ENCODE measurements around the gene BOLA1. TPM values are rescaled to one million over a fixed set of nuclear protein-coding genes. Genes with fewer than 3 reads are reported as not detected.

Gene BOLA1
- total RNA-seq, 8 experiments from 2014 or later, result 9.4 to 20.8 (median 13.9) TPM

GRCh38 chr1:149940427-149940826 is 41.1 kb downstream of the BOLA1 start:
- ATAC-seq (replicated peaks in 6 of 8), result no peak
- Histone ChIP-seq H3K4me3 (no peak overlapping the region), H3K4me1 (replicated peaks in 1 of 2) (peaks cover 18 to 33% of the 10 kb centered on the region in 2 donors), H3K27ac (no peak overlapping the region)
- WGBS, 10 experiments, result 80 to 100% (median 100%) methylated on average over 1 to 3 of the region's 3 CpGs; no CpG with 5 or more reads in 2 of the 10 experiments
- in situ Hi-C loops (cut with MboI; ENCODE audit: low pct_unique_long_range_greater_than_20kb in 2 of 9, low sequenced_read_pairs in 9 of 9, unreplicated experiment in 9 of 9), result loop anchor here in 1 of 9 experiments (25.0 kb wide), 1 partner anchor 247 kb away; no protein-coding TSS in a partner anchor

GRCh38 chr1:149942207-149942606 is 42.8 kb downstream of the BOLA1 start:
- Histone ChIP-seq H3K4me3 (no peak overlapping the region), H3K27ac (no peak overlapping the region), H3K4me1 (replicated peaks in 1 of 2) (peaks cover 16 to 24% of the 10 kb centered on the region in 2 donors)
- ATAC-seq (replicated peaks in 6 of 8), result peak in 6 of 8 experiments; percentile 7 to 72 (median 56)
- in situ Hi-C loops (cut with MboI; ENCODE audit: low pct_unique_long_range_greater_than_20kb in 2 of 9, low sequenced_read_pairs in 9 of 9, unreplicated experiment in 9 of 9), result loop anchor here in 1 of 9 experiments (25.0 kb wide), 1 partner anchor 245 kb away; no protein-coding TSS in a partner anchor
- 13 to 86% (median 40%) methylated on average over 1 to 4 of the region's 5 CpGs; no CpG with 5 or more reads in 3 of the 10 experiments for WGBS, 10 experiments

- no peak overlapping the region for H3K4me3 ChIP-seq
- ATAC-seq (replicated peaks in 6 of 8), result no peak
- in situ Hi-C loops (cut with MboI; ENCODE audit: low pct_unique_long_range_greater_than_20kb in 2 of 9, low sequenced_read_pairs in 9 of 9, unreplicated experiment in 9 of 9), result loop anchor here in 1 of 9 experiments (25.0 kb wide), 1 partner anchor 244 kb away; no protein-coding TSS in a partner anchor
- no peak overlapping the region for H3K27ac ChIP-seq
- 0 to 90% (median 60%) methylated on average over 1 to 3 of the region's 3 CpGs; no CpG with 5 or more reads in 2 of the 10 experiments for WGBS, 10 experiments
- peaks cover 16 to 17% of the 10 kb centered on the region in 2 donors for H3K4me1 ChIP-seq (replicated peaks in 1 of 2)
Measured at GRCh38 chr1:149942885-149943284, 43.5 kb downstream of the BOLA1 start.

GRCh38 chr1:149945206-149945605 is 45.8 kb downstream of the BOLA1 start:
- Histone ChIP-seq H3K4me1 (replicated peaks in 1 of 2) (peaks cover 4 to 6% of the 10 kb centered on the region in 2 donors), H3K4me3 (no peak overlapping the region), H3K27ac (no peak overlapping the region)
- no peak for ATAC-seq (replicated peaks in 6 of 8)
- in situ Hi-C loops (cut with MboI; ENCODE audit: low pct_unique_long_range_greater_than_20kb in 2 of 9, low sequenced_read_pairs in 9 of 9, unreplicated experiment in 9 of 9), result loop anchor here in 1 of 9 experiments (25.0 kb wide), 1 partner anchor 242 kb away; no protein-coding TSS in a partner anchor
- WGBS, 10 experiments, result 80 to 100% (median 95%) methylated on average over 1 to 4 of the region's 4 CpGs; no CpG with 5 or more reads in 1 of the 10 experiments

- Histone ChIP-seq H3K27ac (no peak overlapping the region), H3K4me1 (replicated peaks in 1 of 2) (no peaks in the 10 kb centered on the region), H3K4me3 (no peak overlapping the region)
- in situ Hi-C loops (cut with MboI; ENCODE audit: low pct_unique_long_range_greater_than_20kb in 2 of 9, low sequenced_read_pairs in 9 of 9, unreplicated experiment in 9 of 9), result loop anchor here in 5 of 9 experiments (25.0 kb wide), 3 partner anchors 112 to 262 kb away; partner anchors contain the start of gene VPS45 (in 1 of the 5)
- WGBS, 10 experiments, result 34 to 100% (median 60%) methylated on average over 1 to 6 of the region's 6 CpGs; no CpG with 5 or more reads in 2 of the 10 experiments
- no peak for ATAC-seq (replicated peaks in 6 of 8)
Measured at GRCh38 chr1:149949911-149950310, 50.5 kb downstream of the BOLA1 start.

Other genes starting within 250 kb of the BOLA1 start
- 1 to 10 TPM in 4 of 8 experiments, under 1 TPM in 3, not detected in 1; 0.63 to 5.9 (median 1.4) TPM for gene FCGR1A, start 116.9 kb upstream of the BOLA1 start, total RNA-seq
- gene SV2A, start 18.3 kb downstream of the BOLA1 start, total RNA-seq, result 100 to 1,000 TPM in 2 of 8 experiments, 10 to 100 TPM in 4, 1 to 10 TPM in 1, under 1 TPM in 1; 0.31 to 109 (median 59.7) TPM
- 10 to 100 TPM; 17.0 to 47.8 (median 28.1) TPM for gene SF3B4, start 28.2 kb downstream of the BOLA1 start, total RNA-seq
- 1 to 10 TPM; 1.0 to 7.4 (median 4.5) TPM for gene MTMR11, start 37.3 kb downstream of the BOLA1 start, total RNA-seq
- gene OTUD7B, start 111.2 kb downstream of the BOLA1 start, total RNA-seq, result 10 to 100 TPM in 6 of 8 experiments, 1 to 10 TPM in 2; 9.5 to 17.7 (median 11.9) TPM
- gene VPS45, start 168.2 kb downstream of the BOLA1 start, total RNA-seq, result 100 to 1,000 TPM in 2 of 8 experiments, 10 to 100 TPM in 6; 37.4 to 109 (median 75.6) TPM